Peyer's patch (tissue), 4 donors: Measurements from ENCODE around the gene TPM2. TPM values are rescaled to one million over a fixed set of nuclear protein-coding genes. Genes with fewer than 3 reads are reported as not detected.

Source experiments
- DNase-seq, 3 donors: peaks; one replicate each; pipeline ENCODE4 v3.0.0-alpha.2; 2017 to 2019
- H3K27ac ChIP-seq, 4 donors: fragments of 200-600 bp; sonication (generic); one replicate each; pipeline ENCODE4 v1.5.1; 2016 to 2019
- H3K27me3 ChIP-seq, 2 donors: fragments of 200-600 bp; sonication (generic); one replicate each; pipeline ENCODE4 v1.5.1; 2019
- H3K36me3 ChIP-seq, 3 donors: fragments of 200-600 bp; sonication (generic); one replicate each; pipeline ENCODE4 v1.5.1; 2016 to 2019
- H3K4me1 ChIP-seq, 4 donors: fragments of 200-600 bp; sonication (generic); one replicate each; pipeline ENCODE4 v1.5.1; 2016 to 2019
- H3K4me3 ChIP-seq, 4 donors: fragments of 200-600 bp; sonication (generic); 1 replicate in 3 of 4; 2 replicates in 1 of 4; pipeline ENCODE4 v1.5.1; 2016 to 2019; ENCODE audit warnings: mild to moderate bottlenecking in 1 of 4
- H3K9me3 ChIP-seq, 4 donors: fragments of 200-600 bp; sonication (generic); one replicate each; pipeline ENCODE4 v1.5.1; 2016 to 2019; ENCODE audit warnings: mild to moderate bottlenecking in 1 of 4
- CTCF ChIP-seq, 6 experiments: fragments of 450-650 bp in 4 of 6; fragments of 200-600 bp in 2 of 6; sonication (generic) in 1 of 6; IDR thresholded peaks; one replicate each; pipeline ENCODE4 v1.5.1; 2017 to 2019; ENCODE audit warnings: antibody characterized with exemption in 6 of 6, mild to moderate bottlenecking in 3 of 6, moderate library complexity in 1 of 6
- POLR2A ChIP-seq, 2 donors: fragments of 450-650 bp; IDR thresholded peaks; one replicate each; pipeline ENCODE4 v1.5.1; 2017; ENCODE audit warnings: antibody characterized with exemption in 2 of 2, mild to moderate bottlenecking in 2 of 2, moderate library complexity in 2 of 2
- total RNA-seq, 4 donors: library from RNA; depleted of rRNA; stranded (reverse); fragments of >200 nt; gene quantifications; one replicate each; pipeline ENCODE4 v1.1.0, GENCODE V29; 2016

The TPM2 gene
- total RNA-seq, 4 donors from 2014 or later, result 41.2 to 436 (median 122) TPM

GRCh38 chr9:35656348-35656747 is 33.4 kb downstream of the TPM2 start:
- no peak for DNase-seq
- Histone ChIP-seq H3K4me3 (no peak overlapping the region), H3K9me3 (no peaks in the 10 kb centered on the region), H3K27ac (peak overlapping the region in 2 of 4 donors; percentile 97 to 99), H3K36me3 (peaks cover 0 to 6% (median 0%) of the 10 kb centered on the region in 3 donors), H3K27me3 (no peaks in the 10 kb centered on the region), H3K4me1 (peaks cover 0 to 33% (median 6%) of the 10 kb centered on the region in 4 donors)
- TF ChIP-seq POLR2A (IDR thresholded peaks at IDR 0.05) (no peak), CTCF (IDR thresholded peaks at IDR 0.05) (no peak)

- DNase-seq, result peak in 1 of 3 donors; percentile 34
- no peaks in the 10 kb centered on the region for H3K9me3 ChIP-seq
- TF ChIP-seq CTCF (IDR thresholded peaks at IDR 0.05) (no peak), POLR2A (IDR thresholded peaks at IDR 0.05) (no peak)
- no peaks in the 10 kb centered on the region for H3K36me3 ChIP-seq
- H3K27ac ChIP-seq, result no peak overlapping the region
- H3K27me3 ChIP-seq, result no peaks in the 10 kb centered on the region
- no peak overlapping the region for H3K4me3 ChIP-seq
- peaks cover 0 to 17% (median 4%) of the 10 kb centered on the region in 4 donors for H3K4me1 ChIP-seq
Measured at GRCh38 chr9:35653611-35654010, 36.1 kb downstream of the TPM2 start.

- peaks cover 0 to 17% (median 7%) of the 10 kb centered on the region in 4 donors for H3K4me1 ChIP-seq
- TF ChIP-seq CTCF (IDR thresholded peaks at IDR 0.05) (no peak), POLR2A (IDR thresholded peaks at IDR 0.05) (no peak)
- no peaks in the 10 kb centered on the region for H3K9me3 ChIP-seq
- H3K27ac ChIP-seq, result peak overlapping the region; percentile 4 to 80 (median 50)
- H3K4me3 ChIP-seq, result no peak overlapping the region
- no peaks in the 10 kb centered on the region for H3K36me3 ChIP-seq
- DNase-seq, result peak in 2 of 3 donors; percentile 44 to 51
- H3K27me3 ChIP-seq, result no peaks in the 10 kb centered on the region
Measured at GRCh38 chr9:35652829-35653209, 36.9 kb downstream of the TPM2 start.

- H3K4me1 ChIP-seq, result peaks cover 0 to 23% (median 7%) of the 10 kb centered on the region in 4 donors
Measured at GRCh38 chr9:35651956-35652828, 37.5 kb downstream of the TPM2 start.

More at GRCh38 chr9:35651956-35652828, 37.5 kb downstream of the TPM2 start:
- Histone ChIP-seq H3K27me3 (no peaks in the 10 kb centered on the region), H3K27ac (peak overlapping the region; percentile 23 to 96 (median 72)), H3K9me3 (no peaks in the 10 kb centered on the region), H3K4me3 (no peak overlapping the region), H3K36me3 (no peaks in the 10 kb centered on the region)
- peak in 2 of 3 donors; percentile 48 to 51 for DNase-seq
- TF ChIP-seq POLR2A (IDR thresholded peaks at IDR 0.05) (no peak), CTCF (IDR thresholded peaks at IDR 0.05) (no peak)
